Muscle of back (tissue), 11 donors: ENCODE measurements around the gene MYH14. TPM values are rescaled to one million over a fixed set of nuclear protein-coding genes. Genes with fewer than 3 reads are reported as not detected.
"Not testable (repeated sequence)": the region's sequence is repeated elsewhere in the genome, so short reads cannot be mapped to it uniquely, and the experiment has no call there.

Experiments used
- DNase-seq, 3 donors: peaks; one replicate each; pipeline versions ENCODE4 v3.0.0 to v3.0.0-alpha.2; 2013
- polyA plus RNA-seq, 10 donors: library from polyadenylated mRNA; unstranded; fragments of 120-200 nt; gene quantifications; one replicate each; pipeline ENCODE4 v1.2.1, GENCODE V29; 2013; ENCODE audit not compliant: insufficient read length in 10 of 10

Gene MYH14
- polyA plus RNA-seq, 10 donors: 20.0 to 42.5 (median 33.8) TPM

GRCh38 chr19:50315773-50316448 is 112.5 kb downstream of the MYH14 start:
- DNase-seq: no peak

GRCh38 chr19:50317115-50317514 is 113.7 kb downstream of the MYH14 start:
- no peak for DNase-seq

- no peak for DNase-seq
Observed at GRCh38 chr19:50318438-50318837, 115.0 kb downstream of the MYH14 start.

- no peak for DNase-seq
Observed at GRCh38 chr19:50319156-50319555, 115.7 kb downstream of the MYH14 start.

- no peak for DNase-seq
Observed at GRCh38 chr19:50320051-50320450, 116.6 kb downstream of the MYH14 start.

GRCh38 chr19:50320596-50320995 is 117.2 kb downstream of the MYH14 start:
- DNase-seq: no peak

- DNase-seq: no peak
Observed at GRCh38 chr19:50321831-50322230, 118.4 kb downstream of the MYH14 start.

- DNase-seq: no peak
Observed at GRCh38 chr19:50322234-50322633, 118.8 kb downstream of the MYH14 start.

GRCh38 chr19:50322931-50323781 is 119.7 kb downstream of the MYH14 start:
- DNase-seq: no peak

GRCh38 chr19:50323782-50324133 is 120.3 kb downstream of the MYH14 start:
- no peak for DNase-seq

GRCh38 chr19:50324331-50324730 is 120.9 kb downstream of the MYH14 start:
- DNase-seq: no peak

- DNase-seq: peak; percentile 47 to 73 (median 56)
Observed at GRCh38 chr19:50325310-50326100, 122.1 kb downstream of the MYH14 start.

- DNase-seq: no peak
Observed at GRCh38 chr19:50326101-50326664, 122.8 kb downstream of the MYH14 start.

GRCh38 chr19:50327013-50327412 is 123.6 kb downstream of the MYH14 start:
- DNase-seq: no peak

GRCh38 chr19:50327461-50328223 is 124.2 kb downstream of the MYH14 start:
- DNase-seq: no peak

GRCh38 chr19:50328224-50328872 is 124.9 kb downstream of the MYH14 start:
- DNase-seq: no peak

- DNase-seq: no peak
Observed at GRCh38 chr19:50328873-50329145, 125.4 kb downstream of the MYH14 start.

GRCh38 chr19:50329146-50329925 is 125.9 kb downstream of the MYH14 start, which contains the start of gene KCNC3:
KCNC3 (minus strand) TSS chr19:50329377; CDS start chr19:50329082, 295 bp downstream.
- DNase-seq: peak; percentile 94 to 96 (median 95)

- DNase-seq: not testable (repeated sequence)
Observed at GRCh38 chr19:50329926-50330294, 126.5 kb downstream of the MYH14 start.
